Measurements from ENCODE around the gene AKR1A1. TPM values are rescaled to one million over a fixed set of nuclear protein-coding genes. Genes with fewer than 3 reads are reported as not detected.

The AKR1A1 gene
- total and polyA plus RNA-seq, 2 experiments from 2014 or later: 186 to 275 TPM

- Histone ChIP-seq H3K27ac (ENCODE audit: low read depth) (no peak overlapping the region), H3K4me1 (ENCODE audit: insufficient read depth) (peaks cover 8% of the 10 kb centered on the region; the same call in 1 of the 2 replicates), H3K4me3 (no peak overlapping the region), H3K27me3 (ENCODE audit: insufficient read depth) (no peaks in the 10 kb centered on the region), H3K4me2 (no peak overlapping the region), H4K20me1 (replicated peaks; ENCODE audit: insufficient read depth) (no peaks in the 10 kb centered on the region), H3F3A (replicated peaks; ENCODE audit: low read depth) (0 out of 2 replicates have a peak, but pooled peaks cover 5% of the 10 kb centered on the region), H2AFZ (no peak overlapping the region; the same call in 1 of the 2 replicates), H3K79me2 (replicated peaks; ENCODE audit: insufficient read depth) (no peaks in the 10 kb centered on the region), H3K9me2 (ENCODE audit: insufficient read depth) (no peaks in the 10 kb centered on the region), H3K36me3 (ENCODE audit: insufficient read depth) (no peaks in the 10 kb centered on the region)
- no peak overlapping the region for H3K27ac Mint-ChIP-seq
- TF ChIP-seq ZNF331 (CRISPR knock-in tag; IDR thresholded peaks at IDR 0.05; ENCODE audit: low read depth) (no peak), EZH2 (IDR thresholded peaks at IDR 0.05; ENCODE audit: low read depth, unreplicated experiment) (no peak), POLR2AphosphoS5 (IDR thresholded peaks at IDR 0.05; ENCODE audit: low read depth) (no peak), ETS1 (IDR thresholded peaks at IDR 0.05) (no peak), JUNB (IDR thresholded peaks at IDR 0.05; ENCODE audit: unreplicated experiment) (no peak), CTCF (conservative IDR thresholded peaks at IDR 0.05; ENCODE audit: low read depth in 2 of 2) (no peak), NANOG (IDR thresholded peaks at IDR 0.05; ENCODE audit: borderline replicate concordance) (no peak), CREB1 (CRISPR knock-in tag; IDR thresholded peaks at IDR 0.05; ENCODE audit: low read depth) (no peak), STAT1 (IDR thresholded peaks at IDR 0.05; ENCODE audit: unreplicated experiment) (no peak), ZNF462 (CRISPR knock-in tag; IDR thresholded peaks at IDR 0.05) (no peak), REST (IDR thresholded peaks at IDR 0.05; ENCODE audit: unreplicated experiment) (no peak), ZNF114 (CRISPR knock-in tag; IDR thresholded peaks at IDR 0.05) (no peak), EZH2phosphoT487 (IDR thresholded peaks at IDR 0.05; ENCODE audit: unreplicated experiment) (no peak)
- no peak for DNase-seq (ENCODE audit: low spot score)
- ATAC-seq: no peak
- H3K9me3 Mint-ChIP-seq: no peaks in the 10 kb centered on the region
- H3K4me1 Mint-ChIP-seq: peaks cover 19% of the 10 kb centered on the region; the same call in 2 of the 3 replicates
- H3K4me3 Mint-ChIP-seq: no peak overlapping the region
- H3K36me3 Mint-ChIP-seq (ENCODE audit: low read depth): no peaks in the 10 kb centered on the region; the same call in 2 of the 3 replicates
- H3K27me3 Mint-ChIP-seq (ENCODE audit: insufficient read depth, low read depth, poor library complexity): no peaks in the 10 kb centered on the region
Observed at GRCh38 chr1:45541193-45541592, 9.4 kb upstream of the AKR1A1 start.
